CD4-positive, alpha-beta T cell (primary cell): ENCODE measurements around the gene EFS. TPM values are rescaled to one million over a fixed set of nuclear protein-coding genes. Genes with fewer than 3 reads are reported as not detected.

Source experiments
- microRNA-seq: library from miRNA; unstranded; fragments of <30 nt; microRNA quantifications from one replicate; pipeline ENCODE4 v1.2.0, GENCODE V29; 2021; ENCODE audit warnings: borderline microRNAs expressed, borderline replicate concordance
- total RNA-seq, 174 experiments: library from RNA in 2 of 174; stranded (reverse) in 2 of 174; gene quantifications; one replicate each; pipeline ENCODE4 v1.2.3 and lab custom pipeline; 2021 to 2026

EFS gene
- total RNA-seq, 2 experiments from 2014 or later = not detected

Small RNA genes within 50 kb of the gene (microRNA-seq; reads per million reads assigned to microRNA genes)
- gene MIR208A = not detected

Other genes with a start within 250 kb of the EFS start
- gene CEBPE, start 245.9 kb downstream of the EFS start, total RNA-seq = not detected
- under 1 TPM; 0.73 to 0.80 TPM for gene SLC7A8, start 181.5 kb downstream of the EFS start, total RNA-seq
- not detected for gene RNF212B, start 127.2 kb downstream of the EFS start, total RNA-seq
- 1 to 10 TPM; 2.0 to 2.8 TPM for gene HOMEZ, start 79.0 kb downstream of the EFS start, total RNA-seq
- gene PPP1R3E, start 62.3 kb downstream of the EFS start, total RNA-seq = 10 to 100 TPM; 51.0 to 53.8 TPM
- 1 to 10 TPM; 2.3 to 3.7 TPM for gene BCL2L2, start 58.3 kb downstream of the EFS start, total RNA-seq
- 100 to 1,000 TPM; 188 to 195 TPM for gene PABPN1, start 43.7 kb downstream of the EFS start, total RNA-seq
- 10 to 100 TPM; 19.5 to 21.1 TPM for gene SLC22A17, start 12.3 kb downstream of the EFS start, total RNA-seq
- gene IL25, start 7.6 kb upstream of the EFS start, total RNA-seq = not detected
- not detected for gene CMTM5, start 11.9 kb upstream of the EFS start, total RNA-seq
- gene MYH6, start 43.1 kb upstream of the EFS start, total RNA-seq = not detected
- not detected for gene MYH7, start 70.5 kb upstream of the EFS start, total RNA-seq
- gene NGDN, start 104.5 kb upstream of the EFS start, total RNA-seq = 100 to 1,000 TPM; 146 to 149 TPM
- gene ZFHX2, start 186.6 kb upstream of the EFS start, total RNA-seq = under 1 TPM; 0.19 to 0.22 TPM
- 10 to 100 TPM; 13.0 to 13.4 TPM for gene THTPA, start 191.1 kb upstream of the EFS start, total RNA-seq
- 100 to 1,000 TPM; 193 to 198 TPM for gene AP1G2, start 202.6 kb upstream of the EFS start, total RNA-seq
- not detected for gene JPH4, start 213.6 kb upstream of the EFS start, total RNA-seq